Mesendoderm (in vitro differentiated cells): ENCODE measurements around the gene SBNO1. TPM values are rescaled to one million over a fixed set of nuclear protein-coding genes. Genes with fewer than 3 reads are reported as not detected.
"Not testable (repeated sequence)": the region's sequence is repeated elsewhere in the genome, so short reads cannot be mapped to it uniquely, and the experiment has no call there.

Experiments
- DNase-seq: peaks from one replicate; pipeline ENCODE4 v3.0.0; 2013
- H2AK5ac ChIP-seq: 2 replicates; pipeline ENCODE4 v1.6.1; 2013; ENCODE audit warnings: low read length, inconsistent platforms
- H2BK120ac ChIP-seq: 2 replicates; pipeline ENCODE4 v1.6.1; 2013; ENCODE audit warnings: low read depth, mild to moderate bottlenecking, low read length, moderate library complexity, mixed read lengths
- H2BK15ac ChIP-seq: replicated peaks from 2 replicates; pipeline ENCODE4 v1.6.1; 2013; ENCODE audit warnings: low read depth, mild to moderate bottlenecking, moderate library complexity
- H2BK5ac ChIP-seq: 2 replicates; pipeline ENCODE4 v1.6.1; 2013; ENCODE audit warnings: low read length, inconsistent platforms
- H3K18ac ChIP-seq: 2 replicates; pipeline ENCODE4 v1.6.1; 2013; ENCODE audit warnings: mild to moderate bottlenecking, low read length, mixed read lengths
- H3K23ac ChIP-seq: one replicate; pipeline ENCODE4 v1.6.1; 2013; ENCODE audit warnings: low read length
- H3K27ac ChIP-seq: 2 replicates; pipeline ENCODE4 v1.5.1; 2013; ENCODE audit warnings: low read depth, mild to moderate bottlenecking, inconsistent platforms, low read length, moderate library complexity
- H3K27me3 ChIP-seq: 2 replicates; pipeline ENCODE4 v1.6.1; 2013; ENCODE audit warnings: low read length, control low read depth, mild to moderate bottlenecking, inconsistent platforms; ENCODE audit not compliant: insufficient read depth, poor library complexity
- H3K36me3 ChIP-seq: 2 replicates; pipeline ENCODE4 v1.6.1; 2013; ENCODE audit warnings: low read length, inconsistent platforms; ENCODE audit not compliant: control insufficient read depth, insufficient read depth
- H3K4ac ChIP-seq: one replicate; pipeline ENCODE4 v1.6.1; 2013; ENCODE audit warnings: low read depth, mild to moderate bottlenecking, low read length, moderate library complexity
- H3K4me1 ChIP-seq: 2 replicates; pipeline ENCODE4 v1.6.1; 2013; ENCODE audit warnings: low read depth, low read length, inconsistent platforms; ENCODE audit not compliant: control insufficient read depth
- H3K4me2 ChIP-seq: 2 replicates; pipeline ENCODE4 v1.6.1; 2013; ENCODE audit warnings: low read length
- H3K4me3 ChIP-seq: 2 replicates; pipeline ENCODE4 v1.5.1; 2013; ENCODE audit warnings: mild to moderate bottlenecking, low read length
- H3K56ac ChIP-seq: one replicate; pipeline ENCODE4 v1.6.1; 2013; ENCODE audit warnings: low read length
- H3K79me1 ChIP-seq: 2 replicates; pipeline ENCODE4 v1.6.1; 2013; ENCODE audit warnings: low read length, inconsistent platforms
- H3K79me2 ChIP-seq: 2 replicates; pipeline ENCODE4 v1.6.1; 2013; ENCODE audit warnings: mild to moderate bottlenecking, low read length; ENCODE audit not compliant: control insufficient read depth, insufficient read depth
- H3K9ac ChIP-seq: 2 replicates; pipeline ENCODE4 v1.6.1; 2013; ENCODE audit warnings: low read length, inconsistent platforms
- H4K5ac ChIP-seq: one replicate; pipeline ENCODE4 v1.6.1; 2013; ENCODE audit warnings: low read length
- H4K8ac ChIP-seq: one replicate; pipeline ENCODE4 v1.6.1; 2013; ENCODE audit warnings: low read depth, mild to moderate bottlenecking, control low read depth, low read length, moderate library complexity
- WGBS: extraction: QIAGEN DNeasy Blood & Tissue Kit; methylation state at CpG from one replicate; pipeline ENCODE4 v1.1.7; 2013; ENCODE audit warnings: low lambda C conversion rate, missing lambda C conversion rate; ENCODE audit not compliant: insufficient coverage; ENCODE audit errors: extremely low coverage; 5-methylcytosine and 5-hydroxymethylcytosine counted together
- small RNA-seq: library from polyadenylated mRNA; stranded (forward); fragments of <200 nt; extraction: miRNeasy Mini kit (QIAGEN cat#:217004); gene quantifications from one replicate; pipeline ENCODE3, GENCODE V24; 2013; ENCODE audit not compliant: insufficient read depth

SBNO1 gene

GRCh38 chr12:123248129-123248528 is 116.5 kb downstream of the SBNO1 start:
- H3K18ac ChIP-seq, H4K5ac ChIP-seq, H3K23ac ChIP-seq, H2BK15ac ChIP-seq, H3K4me3 ChIP-seq, H2BK120ac ChIP-seq, H4K8ac ChIP-seq, H3K4ac ChIP-seq, H3K79me2 ChIP-seq, H2AK5ac ChIP-seq, H3K9ac ChIP-seq, DNase-seq, H3K79me1 ChIP-seq, H3K27ac ChIP-seq, H3K36me3 ChIP-seq, H3K27me3 ChIP-seq, H3K4me2 ChIP-seq, H3K4me1 ChIP-seq, H3K56ac ChIP-seq, H2BK5ac ChIP-seq: not testable (repeated sequence)
- WGBS = no CpG with 5 or more reads among the region's 2 CpGs

- Histone ChIP-seq H4K8ac (no peak overlapping the region), H3K4me1 (no peaks in the 10 kb centered on the region), H3K27ac (no peak overlapping the region), H2BK15ac (no peak overlapping the region), H3K4me2 (no peak overlapping the region), H2BK120ac (no peak overlapping the region), H3K4ac (no peak overlapping the region), H3K23ac (no peak overlapping the region), H3K79me1 (peaks cover 3% of the 10 kb centered on the region), H2BK5ac (no peak overlapping the region), H4K5ac (no peak overlapping the region), H3K9ac (no peak overlapping the region), H3K56ac (no peak overlapping the region), H3K4me3 (no peak overlapping the region), H3K27me3 (no peaks in the 10 kb centered on the region), H2AK5ac (no peak overlapping the region), H3K18ac (no peak overlapping the region), H3K79me2 (no peaks in the 10 kb centered on the region), H3K36me3 (no peaks in the 10 kb centered on the region)
- no peak for DNase-seq
- no CpG with 5 or more reads among the region's 3 CpGs for whole genome bisulfite sequencing
Measured at GRCh38 chr12:123245678-123246077, 119.0 kb downstream of the SBNO1 start.

- no CpG with 5 or more reads among the region's 7 CpGs for WGBS
- H2BK5ac ChIP-seq = no peak overlapping the region
- no peak overlapping the region for H2AK5ac ChIP-seq
- H3K23ac ChIP-seq = no peak overlapping the region
- no peak overlapping the region for H3K18ac ChIP-seq
- no peak for DNase-seq
- H3K4ac ChIP-seq = no peak overlapping the region
- H3K79me2 ChIP-seq = no peaks in the 10 kb centered on the region
- no peaks in the 10 kb centered on the region for H3K4me1 ChIP-seq
- H4K5ac ChIP-seq = no peak overlapping the region
- H3K27ac ChIP-seq = no peak overlapping the region
- no peak overlapping the region for H3K4me2 ChIP-seq
- H4K8ac ChIP-seq = no peak overlapping the region
- H3K4me3 ChIP-seq = no peak overlapping the region
- no peak overlapping the region for H3K9ac ChIP-seq
- H3K56ac ChIP-seq = no peak overlapping the region
- H2BK120ac ChIP-seq = no peak overlapping the region
- no peaks in the 10 kb centered on the region for H3K27me3 ChIP-seq
- no peaks in the 10 kb centered on the region for H3K36me3 ChIP-seq
- H2BK15ac ChIP-seq = no peak overlapping the region
- H3K79me1 ChIP-seq = no peaks in the 10 kb centered on the region
Measured at GRCh38 chr12:123243671-123244262, 120.9 kb downstream of the SBNO1 start.

GRCh38 chr12:123242116-123242904 is 122.3 kb downstream of the SBNO1 start:
- no CpG with 5 or more reads among the region's 11 CpGs for WGBS

More at GRCh38 chr12:123242116-123242904, 122.3 kb downstream of the SBNO1 start:
- H3K27me3 ChIP-seq = no peaks in the 10 kb centered on the region
- H2BK15ac ChIP-seq = no peak overlapping the region
- H3K4me2 ChIP-seq = no peak overlapping the region
- no peak overlapping the region for H3K56ac ChIP-seq
- H3K4me3 ChIP-seq = no peak overlapping the region
- H3K23ac ChIP-seq = no peak overlapping the region
- no peak overlapping the region for H3K4ac ChIP-seq
- H2BK120ac ChIP-seq = no peak overlapping the region
- H2BK5ac ChIP-seq = no peak overlapping the region
- DNase-seq = no peak
- no peak overlapping the region for H3K9ac ChIP-seq
- no peaks in the 10 kb centered on the region for H3K79me2 ChIP-seq
- H3K79me1 ChIP-seq = peaks cover 2% of the 10 kb centered on the region
- no peak overlapping the region for H2AK5ac ChIP-seq
- no peak overlapping the region for H3K27ac ChIP-seq
- no peak overlapping the region for H4K5ac ChIP-seq
- no peak overlapping the region for H3K18ac ChIP-seq
- H3K4me1 ChIP-seq = no peaks in the 10 kb centered on the region
- H4K8ac ChIP-seq = no peak overlapping the region
- no peaks in the 10 kb centered on the region for H3K36me3 ChIP-seq

Small RNAs within 50 kb of the gene (small RNA-seq; reads per million reads assigned to genes)
- gene RF00019 (not detected), gene RNA5SP375 (not detected)
